A549 (cell line): ENCODE data around the gene COL13A1. TPM values are rescaled to one million over a fixed set of nuclear protein-coding genes. Genes with fewer than 3 reads are reported as not detected.

Experiments used
- ATAC-seq, 2 experiments: fragments of 200-7000 bp in 1 of 2; fragments of >200 bp in 1 of 2; cut with Nextera tagmentation in 1 of 2; cut with Tn5 transposase in 1 of 2; 3 replicates each; pipeline versions ENCODE4 v1.8.0 to v1.9.1; 2018 to 2020; ENCODE audit warnings: mild to moderate bottlenecking in 1 of 2, moderate library complexity in 1 of 2
- CTCF ChIA-PET: fragments of 300-600 bp; sonication (Branson Sonifier 250); formaldehyde crosslinking; extraction: SDS; loops from one replicate; lab custom pipeline; 2021; ENCODE audit warnings: antibody characterized with exemption, inconsistent platforms; lab: Yijun Ruan, JAX
- POLR2A ChIA-PET: fragments of 350-600 bp; formaldehyde crosslinking; extraction: SDS; loops from one replicate; lab custom pipeline; 2021; ENCODE audit warnings: antibody characterized with exemption, inconsistent platforms; lab: Yijun Ruan, JAX
- DNase-seq, 2 experiments: peaks; one replicate each; pipeline versions ENCODE4 v3.0.0 to v3.0.0-alpha.2; 2011 to 2016; ENCODE audit warnings: low read depth in 1 of 2, low spot score in 1 of 2
- FAIRE-seq: peaks from 2 replicates; lab custom pipeline; 2011; peaks lifted over from hg19 to GRCh38; lab: Jason Lieb, UNC
- H3K27ac ChIP-seq, 2 experiments: fragments of >200 bp; sonication (Bioruptor Twin); formaldehyde crosslinking; 3 replicates each; pipeline ENCODE4 v1.5.1; 2016 to 2017
- H3K4me1 ChIP-seq: fragments of >200 bp; sonication (Bioruptor Twin); formaldehyde crosslinking; 3 replicates; pipeline ENCODE4 v1.6.1; 2016
- H3K4me2 ChIP-seq: fragments of >200 bp; sonication (Bioruptor Twin); formaldehyde crosslinking; 3 replicates; pipeline ENCODE4 v1.6.1; 2016
- H3K4me3 ChIP-seq: fragments of >200 bp; sonication (Bioruptor Twin); formaldehyde crosslinking; 3 replicates; pipeline ENCODE4 v1.5.1; 2016
- H3K9me3 ChIP-seq: fragments of >200 bp; sonication (Bioruptor Twin); formaldehyde crosslinking; 3 replicates; pipeline ENCODE4 v1.6.1; 2016
- CEBPB ChIP-seq, 2 experiments: fragments of >200 bp in 1 of 2; sonication (Bioruptor Twin) in 1 of 2; formaldehyde crosslinking in 1 of 2; IDR thresholded peaks; 2 replicates each; pipeline ENCODE4 v1.6.1; 2012 to 2016
- CHD4 ChIP-seq: fragments of 200-600 bp; sonication (generic); IDR thresholded peaks from 2 replicates; pipeline ENCODE4 v1.6.1; 2016; ENCODE audit warnings: antibody characterized with exemption, mild to moderate bottlenecking, borderline replicate concordance
- EHF ChIP-seq: fragments of 250-450 bp; sonication (Bioruptor Pico); IDR thresholded peaks from 2 replicates; pipeline ENCODE4 v1.5.0; 2020; ENCODE audit warnings: mild to moderate bottlenecking
- EP300 ChIP-seq, 2 experiments: fragments of >200 bp; sonication (Bioruptor Twin); formaldehyde crosslinking; IDR thresholded peaks; 2 replicates in 1 of 2; 3 replicates in 1 of 2; pipeline ENCODE4 v1.6.1; 2016 to 2017
- FOSB ChIP-seq: fragments of 250-450 bp; sonication (Bioruptor Pico); IDR thresholded peaks from 2 replicates; pipeline ENCODE4 v1.5.0; 2020; ENCODE audit warnings: mild to moderate bottlenecking, moderate library complexity
- FOXS1 ChIP-seq: fragments of 250-450 bp; sonication (Bioruptor Pico); IDR thresholded peaks from 2 replicates; pipeline ENCODE4 v1.5.0; 2020; ENCODE audit warnings: mild to moderate bottlenecking, moderate library complexity
- HEYL ChIP-seq: fragments of 250-450 bp; sonication (Bioruptor Pico); IDR thresholded peaks from 2 replicates; pipeline ENCODE4 v1.8.0; 2021; ENCODE audit warnings: mild to moderate bottlenecking, moderate library complexity
- HOXA7 ChIP-seq: fragments of 250-450 bp; sonication (Bioruptor Pico); IDR thresholded peaks from 2 replicates; pipeline ENCODE4 v1.5.0; 2020; ENCODE audit warnings: mild to moderate bottlenecking, moderate library complexity
- HOXB5 ChIP-seq: fragments of 250-450 bp; sonication (Bioruptor Pico); IDR thresholded peaks from 2 replicates; pipeline ENCODE4 v1.5.0; 2020; ENCODE audit warnings: mild to moderate bottlenecking, moderate library complexity
- KDM5A ChIP-seq: fragments of 200-600 bp; sonication (generic); IDR thresholded peaks from 2 replicates; pipeline ENCODE4 v1.6.1; 2016; ENCODE audit warnings: antibody characterized with exemption, mild to moderate bottlenecking
- MYC ChIP-seq: IDR thresholded peaks from 2 replicates; pipeline ENCODE4 v1.6.1; 2012; ENCODE audit warnings: mild to moderate bottlenecking, inconsistent platforms, low read length, improper control_type of control experiment, borderline replicate concordance
- NFE2L2 ChIP-seq: fragments of 150-350 bp; conservative IDR thresholded peaks from 2 replicates; pipeline ENCODE4 v1.6.1; 2014; ENCODE audit warnings: low read length
- POLR2AphosphoS2 ChIP-seq: conservative IDR thresholded peaks from 2 replicates; pipeline ENCODE4 v1.6.1; 2012; ENCODE audit warnings: low read length, improper control_type of control experiment, inconsistent platforms
- RAD21 ChIP-seq, 2 experiments: fragments of >200 bp in 1 of 2; sonication (Bioruptor Twin) in 1 of 2; formaldehyde crosslinking in 1 of 2; IDR thresholded peaks in 1 of 2; conservative IDR thresholded peaks in 1 of 2; 2 replicates in 1 of 2; 3 replicates in 1 of 2; pipeline ENCODE4 v1.6.1; 2012 to 2018; ENCODE audit warnings: inconsistent platforms in 1 of 2
- RARB ChIP-seq: fragments of 250-450 bp; sonication (Bioruptor Pico); IDR thresholded peaks from 2 replicates; pipeline ENCODE4 v1.8.0; 2021; ENCODE audit warnings: mild to moderate bottlenecking, moderate library complexity
- RCOR1 ChIP-seq: fragments of 150-350 bp; IDR thresholded peaks from 2 replicates; pipeline ENCODE4 v1.6.1; 2014; ENCODE audit warnings: antibody characterized with exemption, low read length, low read depth
- RNF2 ChIP-seq: fragments of 200-600 bp; sonication (generic); IDR thresholded peaks from 2 replicates; pipeline ENCODE4 v1.6.1; 2016; ENCODE audit warnings: low read depth, mild to moderate bottlenecking, antibody characterized with exemption, moderate library complexity, borderline replicate concordance
- SMC3 ChIP-seq: fragments of >200 bp; sonication (Bioruptor Twin); formaldehyde crosslinking; IDR thresholded peaks from 3 replicates; pipeline ENCODE4 v1.6.1; 2018; ENCODE audit warnings: inconsistent platforms
- ZFP36 ChIP-seq: fragments of 450-650 bp; IDR thresholded peaks from 2 replicates; pipeline ENCODE4 v1.6.1; 2014; ENCODE audit warnings: borderline replicate concordance; ENCODE audit not compliant: partially characterized antibody
- ZNF302 ChIP-seq: fragments of 250-450 bp; sonication (Bioruptor Pico); IDR thresholded peaks from 2 replicates; pipeline ENCODE4 v1.9.0; 2021; ENCODE audit warnings: inconsistent platforms, mild to moderate bottlenecking, moderate library complexity
- WGBS: methylation state at CpG from one replicate; pipeline ENCODE4 v1.1.6; 2017; ENCODE audit errors: missing lambda C conversion rate; 5-methylcytosine and 5-hydroxymethylcytosine counted together
- polyA plus RNA-seq, 4 experiments: library from polyadenylated mRNA; depleted of rRNA in 3 of 4; stranded (reverse); fragments of >200 nt; fragmentation: RNase III in 1 of 4; extraction: RNeasy Plus Mini Kit Qiagen cat#74134 plus additional on column Dnase treatment in 1 of 4; gene quantifications; 2 replicates in 3 of 4; 3 replicates in 1 of 4; pipeline ENCODE4 v1.2.3, GENCODE V29; 2011 to 2017
- TF ChIP-seq, protein P1 (sequence below): fragments of >200 bp; sonication (Bioruptor Twin); formaldehyde crosslinking; IDR thresholded peaks from 3 replicates; pipeline ENCODE4 v1.6.1; 2016
- TF ChIP-seq, protein P2 (sequence below): IDR thresholded peaks from 2 replicates; pipeline ENCODE4 v1.6.1; 2012
- TF ChIP-seq, protein P3 (sequence below): fragments of 200-600 bp; sonication (generic); IDR thresholded peaks from 2 replicates; pipeline ENCODE4 v1.6.1; 2016; ENCODE audit warnings: antibody characterized with exemption, mild to moderate bottlenecking, moderate library complexity

Gene COL13A1
- polyA plus RNA-seq, 2 of the 4 experiments (the other 2 are of a cell fraction), result 0.08 to 0.27 TPM

DNA sequence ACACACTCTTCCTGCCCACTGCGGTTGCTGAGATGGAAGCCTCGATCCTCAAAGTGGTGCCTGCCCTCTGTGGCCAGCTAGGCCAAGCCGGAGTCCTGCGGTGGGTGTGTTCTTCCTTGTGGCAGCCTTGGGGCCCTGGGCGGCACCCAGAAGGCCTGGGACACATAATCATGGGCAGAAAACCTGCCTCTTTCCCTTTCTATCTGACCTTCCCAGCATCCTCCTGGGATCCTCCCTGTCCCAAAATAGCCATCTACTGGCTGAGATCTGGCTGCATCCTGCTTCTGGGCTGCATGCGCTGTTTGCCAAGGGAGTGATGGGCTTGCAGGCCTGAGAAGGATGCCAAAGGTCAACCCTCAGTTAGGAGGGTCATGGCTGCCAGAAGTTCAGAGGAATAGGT, 23.9 kb downstream of the COL13A1 start:
- Histone ChIP-seq H3K4me2 (no peak overlapping the region), H3K4me1 (no peaks in the 10 kb centered on the region), H3K9me3 (no peaks in the 10 kb centered on the region)
- DNase-seq (no peak), FAIRE-seq (no peak)
- POLR2A ChIA-PET, result no interaction called here
- TF ChIP-seq SMC3 (no peak), MYC (no peak), RNF2 (no peak)
- TF ChIP-seq, all 56 proteins: peak for 0
- 82% methylated on average over 6 of the region's 6 CpGs for WGBS
- CTCF ChIA-PET, result no interaction called here
- ATAC-seq, result no peak
- H3K27ac ChIP-seq, result no peak overlapping the region
- H3K4me3 ChIP-seq, result no peak overlapping the region

DNA sequence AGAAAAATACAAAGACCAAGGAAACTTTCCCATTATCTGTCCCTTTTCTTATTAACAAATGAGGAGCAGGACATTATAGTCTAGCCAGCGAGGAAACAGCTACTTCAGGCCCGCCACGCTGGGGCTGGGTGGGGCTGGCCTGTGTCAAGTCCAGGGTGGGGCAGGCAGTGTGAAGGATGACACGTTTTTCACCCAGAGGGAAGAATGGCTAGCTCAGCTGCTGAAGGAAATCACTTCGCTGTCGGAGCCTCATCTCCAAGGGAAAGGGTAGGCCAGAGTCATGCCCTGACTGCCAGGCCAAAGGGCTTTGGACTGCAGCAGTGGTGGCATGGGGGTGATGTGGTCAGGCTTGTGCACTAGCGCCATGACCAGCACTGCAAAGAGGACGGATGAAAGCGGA, 24.4 kb downstream of the COL13A1 start:
- Histone ChIP-seq H3K4me2 (no peak overlapping the region), H3K9me3 (no peaks in the 10 kb centered on the region), H3K4me3 (no peak overlapping the region), H3K4me1 (no peaks in the 10 kb centered on the region), H3K27ac (no peak overlapping the region)
- ChIA-PET POLR2A (no interaction called here), CTCF (no interaction called here)
- FAIRE-seq (no peak), ATAC-seq (no peak), DNase-seq (no peak)
- 81% methylated on average over 9 of the region's 9 CpGs for WGBS
- TF ChIP-seq EP300 (IDR thresholded peaks at IDR 0.05) (no peak), RCOR1 (no peak), EHF (no peak), RARB (CRISPR knock-in tag) (no peak), RAD21 (conservative IDR thresholded peaks at IDR 0.05 in 1 of 2, IDR thresholded peaks at IDR 0.05 in 1 of 2) (no peak), FOSB (no peak), POLR2AphosphoS2 (no peak), HOXA7 (CRISPR knock-in tag) (no peak), HEYL (CRISPR knock-in tag) (no peak), CHD4 (no peak), ZNF302 (CRISPR knock-in tag) (no peak), KDM5A (no peak), NFE2L2 (no peak), CEBPB (IDR thresholded peaks at IDR 0.05) (no peak), ZFP36 (no peak), FOXS1 (CRISPR knock-in tag) (no peak), HOXB5 (no peak)
- TF ChIP-seq, protein P1, sequence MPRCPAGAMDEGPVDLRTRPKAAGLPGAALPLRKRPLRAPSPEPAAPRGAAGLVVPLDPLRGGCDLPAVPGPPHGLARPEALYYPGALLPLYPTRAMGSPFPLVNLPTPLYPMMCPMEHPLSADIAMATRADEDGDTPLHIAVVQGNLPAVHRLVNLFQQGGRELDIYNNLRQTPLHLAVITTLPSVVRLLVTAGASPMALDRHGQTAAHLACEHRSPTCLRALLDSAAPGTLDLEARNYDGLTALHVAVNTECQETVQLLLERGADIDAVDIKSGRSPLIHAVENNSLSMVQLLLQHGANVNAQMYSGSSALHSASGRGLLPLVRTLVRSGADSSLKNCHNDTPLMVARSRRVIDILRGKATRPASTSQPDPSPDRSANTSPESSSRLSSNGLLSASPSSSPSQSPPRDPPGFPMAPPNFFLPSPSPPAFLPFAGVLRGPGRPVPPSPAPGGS, result no peak
- TF ChIP-seq, protein P2, sequence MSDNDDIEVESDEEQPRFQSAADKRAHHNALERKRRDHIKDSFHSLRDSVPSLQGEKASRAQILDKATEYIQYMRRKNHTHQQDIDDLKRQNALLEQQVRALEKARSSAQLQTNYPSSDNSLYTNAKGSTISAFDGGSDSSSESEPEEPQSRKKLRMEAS, result no peak
- TF ChIP-seq, protein P3, sequence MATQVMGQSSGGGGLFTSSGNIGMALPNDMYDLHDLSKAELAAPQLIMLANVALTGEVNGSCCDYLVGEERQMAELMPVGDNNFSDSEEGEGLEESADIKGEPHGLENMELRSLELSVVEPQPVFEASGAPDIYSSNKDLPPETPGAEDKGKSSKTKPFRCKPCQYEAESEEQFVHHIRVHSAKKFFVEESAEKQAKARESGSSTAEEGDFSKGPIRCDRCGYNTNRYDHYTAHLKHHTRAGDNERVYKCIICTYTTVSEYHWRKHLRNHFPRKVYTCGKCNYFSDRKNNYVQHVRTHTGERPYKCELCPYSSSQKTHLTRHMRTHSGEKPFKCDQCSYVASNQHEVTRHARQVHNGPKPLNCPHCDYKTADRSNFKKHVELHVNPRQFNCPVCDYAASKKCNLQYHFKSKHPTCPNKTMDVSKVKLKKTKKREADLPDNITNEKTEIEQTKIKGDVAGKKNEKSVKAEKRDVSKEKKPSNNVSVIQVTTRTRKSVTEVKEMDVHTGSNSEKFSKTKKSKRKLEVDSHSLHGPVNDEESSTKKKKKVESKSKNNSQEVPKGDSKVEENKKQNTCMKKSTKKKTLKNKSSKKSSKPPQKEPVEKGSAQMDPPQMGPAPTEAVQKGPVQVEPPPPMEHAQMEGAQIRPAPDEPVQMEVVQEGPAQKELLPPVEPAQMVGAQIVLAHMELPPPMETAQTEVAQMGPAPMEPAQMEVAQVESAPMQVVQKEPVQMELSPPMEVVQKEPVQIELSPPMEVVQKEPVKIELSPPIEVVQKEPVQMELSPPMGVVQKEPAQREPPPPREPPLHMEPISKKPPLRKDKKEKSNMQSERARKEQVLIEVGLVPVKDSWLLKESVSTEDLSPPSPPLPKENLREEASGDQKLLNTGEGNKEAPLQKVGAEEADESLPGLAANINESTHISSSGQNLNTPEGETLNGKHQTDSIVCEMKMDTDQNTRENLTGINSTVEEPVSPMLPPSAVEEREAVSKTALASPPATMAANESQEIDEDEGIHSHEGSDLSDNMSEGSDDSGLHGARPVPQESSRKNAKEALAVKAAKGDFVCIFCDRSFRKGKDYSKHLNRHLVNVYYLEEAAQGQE, result no peak
